HG03135 (cell line): Measurements from ENCODE around the gene DLG3.
A peak's percentile ranks its signal among the peaks of the same experiment; 100 is the strongest.

Experiments
- ATAC-seq: cut with Tn5 transposase; IDR thresholded peaks from one replicate; pipeline ENCODE4 v1.9.1; 2021; ENCODE audit warnings: mild to moderate bottlenecking, moderate library complexity; ENCODE audit not compliant: unreplicated experiment

The DLG3 gene

GRCh38 chrX:70437011-70437410, 7.6 kb upstream of the DLG3 start:
- ATAC-seq, result no peak

GRCh38 chrX:70437921-70438665, 6.5 kb upstream of the DLG3 start:
- ATAC-seq, result no peak

DNA sequence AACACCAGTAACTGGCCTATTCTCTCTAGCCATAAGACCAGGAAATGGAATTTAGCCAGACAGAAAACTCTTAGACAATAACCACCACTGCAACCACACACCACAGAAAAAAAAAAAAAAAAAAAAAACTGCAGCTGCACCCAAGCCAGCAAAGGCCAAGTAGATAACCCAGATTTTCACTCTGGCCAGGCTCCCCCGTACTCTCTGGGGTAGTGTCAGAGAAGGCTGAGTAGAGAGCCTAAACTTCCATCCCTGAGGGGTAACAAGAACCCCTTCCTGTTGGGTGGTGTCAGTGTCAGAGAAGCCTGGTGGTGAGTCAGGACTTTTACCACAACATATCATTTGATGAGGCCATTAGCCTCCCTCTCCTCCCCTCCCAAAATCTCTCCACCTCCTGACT, 5.6 kb upstream of the DLG3 start:
- no peak for ATAC-seq

DNA sequence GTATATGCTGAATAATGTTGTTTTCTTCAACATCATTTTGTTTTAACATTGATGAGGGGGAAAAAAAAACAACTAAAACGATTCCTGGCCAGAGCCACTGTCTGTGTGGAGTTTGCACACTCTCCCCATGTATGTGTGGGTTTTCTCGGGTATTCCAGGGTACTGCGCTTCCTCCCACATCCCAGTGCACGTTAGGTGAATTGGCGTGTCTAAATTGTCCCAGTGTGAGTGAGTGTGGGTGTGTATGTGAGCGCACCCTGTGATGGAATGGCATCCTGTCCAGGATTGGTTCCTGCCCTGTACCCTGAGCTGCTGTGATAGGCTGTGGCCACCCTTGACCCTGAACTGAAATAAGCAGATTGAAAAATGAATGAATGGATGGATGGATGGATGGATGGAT, 2.4 kb upstream of the DLG3 start:
- no peak for ATAC-seq

GRCh38 chrX:70444946-70445656, 466 bp downstream of the DLG3 start:
- ATAC-seq, result no peak

DNA sequence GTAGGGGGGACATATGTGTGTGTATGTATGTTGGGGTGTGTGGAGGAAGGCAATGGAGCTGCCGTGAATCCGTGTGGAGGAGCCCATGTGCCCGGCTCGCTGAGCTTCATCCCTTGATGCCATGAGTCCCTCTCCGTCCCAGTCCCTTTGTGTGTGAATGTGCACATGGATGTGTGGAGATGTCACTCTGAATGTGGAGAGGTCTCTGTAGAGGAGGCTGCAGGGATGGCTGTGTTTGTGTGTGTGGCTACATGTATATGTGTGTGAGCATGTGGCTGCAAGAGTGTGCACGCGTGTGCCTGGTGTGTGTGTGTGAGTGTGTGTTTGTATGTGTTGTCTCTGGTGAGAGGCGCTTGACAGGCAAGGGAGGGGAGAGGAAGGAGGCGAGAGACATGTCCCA, 1.3 kb downstream of the DLG3 start:
- no peak for ATAC-seq

GRCh38 chrX:70446380-70447350, 2.0 kb downstream of the DLG3 start:
- ATAC-seq, result no peak

DNA sequence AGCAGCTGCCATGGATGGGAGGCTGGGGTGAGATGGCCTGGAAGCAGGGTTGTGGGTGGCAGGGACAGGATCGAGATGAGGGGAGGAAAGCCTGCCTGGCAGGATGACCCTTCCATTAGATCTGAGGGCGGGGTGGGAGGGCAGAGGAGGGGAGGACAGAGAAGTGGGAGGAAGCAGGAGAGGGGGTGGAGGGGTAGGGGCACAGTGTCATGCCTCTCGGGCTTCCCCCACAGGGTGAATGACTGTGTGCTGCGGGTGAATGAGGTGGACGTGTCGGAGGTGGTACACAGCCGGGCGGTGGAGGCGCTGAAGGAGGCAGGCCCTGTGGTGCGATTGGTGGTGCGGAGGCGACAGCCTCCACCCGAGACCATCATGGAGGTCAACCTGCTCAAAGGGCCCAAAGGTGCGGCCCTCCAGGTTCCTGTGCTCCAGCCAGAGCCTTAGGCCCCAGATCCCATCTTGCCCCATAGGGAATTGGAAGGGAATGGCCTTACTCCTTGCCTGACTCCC, 4.9 kb downstream of the DLG3 start:
- no peak for ATAC-seq

DNA sequence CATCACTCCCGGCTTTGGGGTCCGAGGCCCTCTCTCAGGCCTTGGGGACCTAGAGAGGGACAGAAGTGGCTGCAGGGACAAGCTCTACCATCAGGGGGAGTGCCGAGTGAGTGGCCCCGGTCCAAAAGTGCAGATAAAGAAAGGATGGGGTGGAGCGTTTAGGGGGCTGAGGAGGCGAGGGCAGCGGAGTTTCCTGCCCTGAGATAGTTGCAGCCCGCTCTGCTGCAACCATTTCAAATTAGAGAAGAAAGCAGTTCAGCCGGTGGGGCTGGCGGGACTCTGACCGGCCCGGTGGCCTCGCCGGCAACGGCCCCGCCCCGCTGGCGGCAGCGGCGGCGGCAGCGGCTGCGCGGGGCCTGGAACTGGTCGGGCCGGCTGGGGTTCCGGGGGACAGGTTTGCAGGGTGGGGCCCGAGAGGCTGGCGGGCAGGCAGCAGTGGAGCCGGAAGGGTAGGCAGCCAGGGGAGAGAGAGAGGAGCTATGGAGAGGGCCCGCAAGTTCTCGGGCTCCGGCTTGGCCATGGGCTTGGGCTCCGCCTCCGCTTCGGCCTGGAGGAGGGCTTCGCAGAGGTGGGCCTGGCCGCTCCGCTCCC, 7.6 kb downstream of the DLG3 start:
- ATAC-seq, result peak; percentile 38

GRCh38 chrX:70453024-70453618, 8.5 kb downstream of the DLG3 start:
- ATAC-seq, result no peak

- peak; percentile 50 for ATAC-seq
Observed at GRCh38 chrX:70454441-70455365, 10.1 kb downstream of the DLG3 start.

GRCh38 chrX:70455366-70456202, 10.9 kb downstream of the DLG3 start:
- peak; percentile 0 for ATAC-seq

DNA sequence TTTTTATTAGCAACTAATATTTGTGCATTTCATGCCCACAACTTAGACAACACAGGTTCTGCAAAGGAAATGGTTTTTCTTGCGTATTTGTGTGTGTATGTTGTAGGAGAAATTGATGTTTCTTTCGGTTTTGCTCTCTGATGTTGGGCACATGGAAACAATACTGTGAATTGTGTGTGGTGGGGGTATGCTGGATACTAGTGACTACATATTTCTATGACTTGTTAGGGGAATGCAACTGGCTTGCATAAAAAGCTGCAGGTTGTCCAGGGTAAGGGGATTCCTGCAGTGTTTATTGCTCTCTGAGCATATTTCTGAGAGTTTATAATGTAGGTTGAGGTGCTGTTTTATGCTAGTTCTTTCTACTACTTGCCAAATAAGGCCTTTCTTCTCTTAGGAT, 11.6 kb downstream of the DLG3 start:
- ATAC-seq, result no peak

GRCh38 chrX:70461026-70461425, 16.4 kb downstream of the DLG3 start:
- ATAC-seq, result no peak

GRCh38 chrX:70464051-70464450, 19.4 kb downstream of the DLG3 start:
- no peak for ATAC-seq

GRCh38 chrX:70466968-70467367, 22.3 kb downstream of the DLG3 start:
- no peak for ATAC-seq

DNA sequence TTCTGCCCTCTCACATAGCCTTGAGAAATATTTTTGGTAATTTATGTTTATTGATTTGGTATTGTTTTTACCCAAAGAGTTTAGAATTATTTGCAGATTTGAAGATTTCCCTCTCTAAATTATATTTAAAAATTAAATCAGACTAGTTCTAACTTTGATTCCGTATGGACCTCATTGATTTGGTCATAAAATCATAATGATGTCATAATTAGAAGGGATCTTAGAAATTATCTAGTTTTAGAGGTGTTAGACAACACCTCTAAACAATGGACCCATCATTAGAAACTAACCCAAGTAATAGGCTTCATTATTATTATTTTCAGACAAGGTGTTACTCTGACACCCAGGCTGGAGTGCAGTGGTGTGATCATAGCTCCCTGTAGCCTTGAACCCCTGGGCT, 24.1 kb downstream of the DLG3 start:
- no peak for ATAC-seq

DNA sequence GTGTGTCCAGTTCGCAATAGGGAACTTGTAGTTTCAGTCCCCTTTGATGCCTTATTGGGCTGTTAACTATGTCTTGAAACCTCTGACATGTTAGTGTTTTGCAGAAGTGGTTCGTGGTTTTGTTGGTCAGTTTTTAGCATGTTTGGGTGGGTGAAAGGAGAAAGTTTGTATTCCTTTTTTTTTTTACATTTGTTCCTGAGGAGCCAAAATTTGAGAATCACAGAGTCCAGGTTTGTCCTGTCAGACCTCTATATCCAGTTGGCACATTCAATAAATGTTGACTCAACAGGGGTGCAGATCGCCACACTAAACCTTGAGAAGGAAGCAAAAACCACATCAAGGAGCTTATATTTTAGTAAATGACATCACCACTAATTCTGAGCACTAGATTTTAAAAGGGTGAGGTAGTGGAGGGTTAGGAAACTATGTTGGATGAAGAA, 26.2 kb downstream of the DLG3 start:
- ATAC-seq, result peak; percentile 60
